ENCODE data around the gene APOA4.

APOA4 gene

DNA sequence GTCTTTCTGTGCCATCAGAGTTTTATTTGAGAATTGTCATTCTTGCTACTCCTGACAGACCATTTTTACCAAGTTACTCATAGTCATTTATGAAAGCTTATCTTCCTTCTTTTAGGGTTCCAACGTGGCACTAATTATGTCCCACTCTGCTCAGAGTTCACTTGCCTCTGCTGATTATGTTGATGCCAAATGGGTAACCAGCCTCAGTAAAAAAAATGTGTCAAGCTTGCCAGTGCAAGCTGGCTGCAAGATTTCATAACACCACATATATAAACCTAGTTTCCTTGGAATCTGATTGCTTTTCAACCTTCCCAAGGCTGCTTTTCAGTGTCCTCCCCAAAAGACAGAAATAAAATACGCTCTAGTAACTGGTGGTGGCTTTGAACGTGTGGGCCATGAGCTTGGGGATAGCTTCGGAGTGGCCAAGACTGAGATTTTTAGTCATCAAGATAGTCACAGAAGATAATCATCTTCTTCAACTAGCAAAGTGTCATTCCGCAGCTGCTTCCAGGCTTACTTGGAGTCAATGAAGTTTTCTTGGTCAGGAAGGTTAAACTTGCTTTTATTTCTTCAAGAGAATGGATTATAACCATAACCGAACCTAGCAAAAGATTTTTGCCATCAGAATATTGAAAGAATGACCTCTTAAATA is 43.8 kb upstream of the APOA4 start:
- ChIA-PET CTCF (interaction anchor here (1.8 kb wide), 1 partner anchor 239 kb away, joined by 5 read pairs; no protein-coding TSS in a partner anchor), POLR2A (ENCODE audit: low non-redundant PET) (no interaction called here)
- no peak for DNase-seq (ENCODE audit: low spot score)
- no peak overlapping the region for H3K27ac ChIP-seq
- TF ChIP-seq, protein P1, sequence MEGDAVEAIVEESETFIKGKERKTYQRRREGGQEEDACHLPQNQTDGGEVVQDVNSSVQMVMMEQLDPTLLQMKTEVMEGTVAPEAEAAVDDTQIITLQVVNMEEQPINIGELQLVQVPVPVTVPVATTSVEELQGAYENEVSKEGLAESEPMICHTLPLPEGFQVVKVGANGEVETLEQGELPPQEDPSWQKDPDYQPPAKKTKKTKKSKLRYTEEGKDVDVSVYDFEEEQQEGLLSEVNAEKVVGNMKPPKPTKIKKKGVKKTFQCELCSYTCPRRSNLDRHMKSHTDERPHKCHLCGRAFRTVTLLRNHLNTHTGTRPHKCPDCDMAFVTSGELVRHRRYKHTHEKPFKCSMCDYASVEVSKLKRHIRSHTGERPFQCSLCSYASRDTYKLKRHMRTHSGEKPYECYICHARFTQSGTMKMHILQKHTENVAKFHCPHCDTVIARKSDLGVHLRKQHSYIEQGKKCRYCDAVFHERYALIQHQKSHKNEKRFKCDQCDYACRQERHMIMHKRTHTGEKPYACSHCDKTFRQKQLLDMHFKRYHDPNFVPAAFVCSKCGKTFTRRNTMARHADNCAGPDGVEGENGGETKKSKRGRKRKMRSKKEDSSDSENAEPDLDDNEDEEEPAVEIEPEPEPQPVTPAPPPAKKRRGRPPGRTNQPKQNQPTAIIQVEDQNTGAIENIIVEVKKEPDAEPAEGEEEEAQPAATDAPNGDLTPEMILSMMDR (conservative IDR thresholded peaks at IDR 0.05; ENCODE audit: low read depth), result no peak

DNA sequence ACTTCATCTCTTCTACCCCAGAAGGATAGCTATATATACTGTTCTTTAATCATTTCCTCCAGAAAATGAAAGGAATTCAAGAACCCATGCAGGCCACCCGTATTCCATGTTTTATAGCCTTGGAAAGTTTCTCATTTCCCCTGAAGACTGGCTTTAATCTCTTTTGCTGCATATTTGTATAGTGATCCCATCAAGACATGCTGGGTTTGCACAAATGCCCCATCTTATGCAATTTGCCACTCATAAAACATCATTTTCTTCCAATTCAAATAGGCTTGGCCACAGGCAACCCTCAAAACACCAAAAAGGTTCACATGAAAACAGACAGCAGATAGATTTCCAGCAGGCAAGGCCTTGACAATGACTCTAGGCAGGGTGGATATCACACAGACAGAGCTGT is 42.6 kb upstream of the APOA4 start:
- TF ChIP-seq, protein P1 (conservative IDR thresholded peaks at IDR 0.05; ENCODE audit: low read depth), result no peak
- ChIA-PET POLR2A (ENCODE audit: low non-redundant PET) (interaction anchor here (0.5 kb wide), 1 partner anchor 143 kb away, joined by 3 read pairs; no protein-coding TSS in a partner anchor), CTCF (interaction anchor here (1.8 kb wide), 1 partner anchor 240 kb away, joined by 5 read pairs; no protein-coding TSS in a partner anchor)
- no peak overlapping the region for H3K27ac ChIP-seq
- no peak for DNase-seq (ENCODE audit: low spot score)

DNA sequence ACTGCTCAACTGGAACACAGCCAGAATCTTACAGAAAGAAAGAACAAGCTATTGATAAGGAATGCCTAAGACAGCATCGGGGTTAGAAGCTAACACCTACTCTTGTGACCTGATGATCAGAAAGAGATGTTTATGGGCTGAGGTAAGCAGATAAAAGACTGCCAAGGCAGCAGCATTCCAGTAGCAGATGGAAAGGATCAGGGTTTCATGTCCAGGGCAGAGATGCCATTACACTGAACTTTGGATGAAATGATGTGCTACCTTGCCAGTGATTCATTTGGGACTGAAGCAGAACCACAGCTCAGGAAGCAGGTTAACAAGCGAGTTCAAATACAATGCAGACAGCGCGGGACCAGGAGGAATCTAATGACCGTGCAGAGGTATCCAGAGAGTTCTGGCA is 41.4 kb upstream of the APOA4 start:
- ChIA-PET POLR2A (ENCODE audit: low non-redundant PET) (no interaction called here), CTCF (no interaction called here)
- DNase-seq (ENCODE audit: low spot score), result no peak
- no peak overlapping the region for H3K27ac ChIP-seq
- TF ChIP-seq, protein P1 (conservative IDR thresholded peaks at IDR 0.05; ENCODE audit: low read depth), result no peak

DNA sequence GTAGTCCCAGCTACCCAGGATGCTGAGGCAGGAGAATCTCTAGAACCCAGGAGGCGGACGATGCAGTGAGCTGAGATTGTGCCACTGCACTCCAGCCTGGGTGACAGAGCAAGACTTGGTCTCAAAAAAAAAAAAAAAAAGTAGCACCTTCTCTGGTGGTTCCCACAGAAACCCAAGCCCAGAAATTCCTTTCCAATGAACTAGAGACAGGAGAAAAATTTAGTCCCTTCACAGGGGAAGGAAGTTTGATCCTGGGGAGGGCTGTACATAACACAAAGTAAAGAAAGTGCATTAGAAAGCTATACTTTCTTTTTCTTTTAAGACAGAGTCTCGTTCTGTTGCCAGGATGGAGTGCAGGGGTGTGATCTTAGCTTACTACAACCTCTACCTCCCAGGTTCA is 39.8 kb upstream of the APOA4 start:
- CTCF ChIA-PET, result interaction anchor here (0.5 kb wide), 1 partner anchor 71 kb away, joined by 3 read pairs; no protein-coding TSS in a partner anchor
- TF ChIP-seq, protein P1 (conservative IDR thresholded peaks at IDR 0.05; ENCODE audit: low read depth), result no peak
- POLR2A ChIA-PET (ENCODE audit: low non-redundant PET), result no interaction called here
- no peak overlapping the region for H3K27ac ChIP-seq
- DNase-seq (ENCODE audit: low spot score), result no peak

DNA sequence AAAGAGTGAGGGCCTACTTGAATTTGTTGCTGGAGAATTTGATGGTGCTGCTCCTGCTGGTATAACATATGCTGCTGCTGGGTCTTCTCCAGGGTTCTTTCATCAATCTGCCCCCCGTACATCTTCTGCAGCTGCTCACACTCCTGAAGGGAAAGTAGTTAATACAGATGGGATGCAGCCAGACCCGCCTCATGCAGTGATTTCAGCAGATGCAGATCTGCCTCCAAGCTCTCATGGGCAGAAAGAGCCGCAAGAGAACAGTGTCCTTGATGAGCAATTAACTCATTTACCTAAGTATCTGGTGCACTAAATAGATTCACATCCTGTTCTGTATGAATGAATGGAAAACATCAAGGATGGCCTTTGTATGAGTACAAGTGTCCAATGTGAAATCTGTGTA is 39.1 kb upstream of the APOA4 start:
- CTCF ChIA-PET, result no interaction called here
- DNase-seq (ENCODE audit: low spot score), result no peak
- TF ChIP-seq, protein P1 (conservative IDR thresholded peaks at IDR 0.05; ENCODE audit: low read depth), result no peak
- POLR2A ChIA-PET (ENCODE audit: low non-redundant PET), result no interaction called here
- H3K27ac ChIP-seq, result no peak overlapping the region

DNA sequence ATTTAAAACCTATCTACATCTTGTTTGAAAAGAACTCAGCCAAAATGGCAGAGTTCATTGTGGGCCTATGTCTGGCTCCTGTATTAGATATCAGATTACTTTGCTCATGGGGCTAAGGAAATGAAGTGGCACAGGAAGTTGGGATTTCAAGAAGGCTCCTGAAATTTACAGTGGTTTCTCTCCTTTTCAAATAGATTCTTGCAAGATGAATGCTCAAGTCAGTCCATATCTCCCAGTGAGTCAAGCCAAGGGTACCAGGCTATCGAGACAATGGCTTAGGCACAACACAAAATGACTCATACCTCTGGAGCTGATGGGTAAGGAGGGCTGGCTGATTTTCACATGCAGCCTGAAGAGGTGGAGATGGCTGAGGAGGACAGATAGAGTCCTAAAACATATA is 38.4 kb upstream of the APOA4 start:
- POLR2A ChIA-PET (ENCODE audit: low non-redundant PET), result no interaction called here
- H3K27ac ChIP-seq, result no peak overlapping the region
- TF ChIP-seq, protein P1 (conservative IDR thresholded peaks at IDR 0.05; ENCODE audit: low read depth), result no peak
- peak; percentile 26 for DNase-seq (ENCODE audit: low spot score)
- CTCF ChIA-PET, result no interaction called here
